Bronchus fibroblast of lung (primary cell): ENCODE data around the gene NGEF. TPM values are rescaled to one million over a fixed set of nuclear protein-coding genes. Genes with fewer than 3 reads are reported as not detected.

Experiments
- total RNA-seq: library from RNA; depleted of rRNA; stranded (reverse); fragments of >200 nt; gene quantifications from 2 replicates; pipeline ENCODE4 v1.2.3, GENCODE V29; 2015

NGEF gene
- total RNA-seq = 1.9 and 2.2 TPM in 2 replicates

DNA sequence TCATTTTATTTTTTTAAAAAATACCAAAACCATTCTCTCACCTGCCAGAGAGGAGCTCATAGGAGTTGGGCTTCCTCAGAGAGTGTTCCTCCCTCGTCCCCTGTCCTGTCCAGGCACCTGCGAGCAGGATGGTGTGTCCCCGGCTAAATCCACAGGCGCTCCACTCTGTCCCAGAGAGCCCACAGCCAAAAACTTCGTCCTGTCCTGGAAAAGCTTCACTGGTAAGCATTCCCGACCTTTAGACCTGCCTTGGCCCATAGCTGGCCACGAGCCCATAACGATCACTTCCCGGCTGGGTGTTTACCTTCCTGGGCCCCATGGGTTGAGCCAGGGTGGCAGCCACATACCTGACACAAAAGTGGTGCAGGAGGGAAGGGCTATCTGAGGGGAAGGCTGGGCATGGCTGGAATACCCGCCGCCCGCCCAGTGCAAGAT, at the start of gene NGEF:
NGEF (minus strand) TSS at position 230 of the 435 bp plus-strand sequence. CDS start 38,366 bp downstream, outside the sequence.

GRCh38 chr2:233059797-233060500, 46.9 kb upstream of the NGEF start, which contains the start of gene INPP5D:
Gene INPP5D, plus strand, starts transcription at chr2:233060342. Its CDS starts 137 bp downstream, at chr2:233060479.

GRCh38 chr2:233032551-233033320, 19.7 kb upstream of the NGEF start, which contains the start of gene NEU2:
Gene NEU2, plus strand, starts transcription at chr2:233032672. Its CDS starts 0 bp downstream, at chr2:233032672.

GRCh38 chr2:232870018-232870765, 142.9 kb downstream of the NGEF start, which contains the start of gene SNORC:
Gene SNORC, plus strand, starts transcription at chr2:232870264. Its CDS starts 78 bp downstream, at chr2:232870342.

Other genes starting within 250 kb of the NGEF start
- not detected in 2 replicates for gene KCNJ13, start 236.7 kb downstream of the NGEF start, total RNA-seq
- gene SNORC, start 143.0 kb downstream of the NGEF start, total RNA-seq = 1.5 and 9.9 TPM in 2 replicates
- gene NEU2, start 19.4 kb upstream of the NGEF start, total RNA-seq = not detected in 2 replicates
- 0.15 and 1.0 TPM in 2 replicates for gene INPP5D, start 47.1 kb upstream of the NGEF start, total RNA-seq
- 14.3 and 16.4 TPM in 2 replicates for gene ATG16L1, start 238.4 kb upstream of the NGEF start, total RNA-seq